ENCODE data around the gene PCIF1. TPM values are rescaled to one million over a fixed set of nuclear protein-coding genes. Genes with fewer than 3 reads are reported as not detected.
A peak's percentile ranks its signal among the peaks of the same experiment; 100 is the strongest.

Gene PCIF1
- total RNA-seq, 1 donor from 2014 or later = 9.5 TPM

DNA sequence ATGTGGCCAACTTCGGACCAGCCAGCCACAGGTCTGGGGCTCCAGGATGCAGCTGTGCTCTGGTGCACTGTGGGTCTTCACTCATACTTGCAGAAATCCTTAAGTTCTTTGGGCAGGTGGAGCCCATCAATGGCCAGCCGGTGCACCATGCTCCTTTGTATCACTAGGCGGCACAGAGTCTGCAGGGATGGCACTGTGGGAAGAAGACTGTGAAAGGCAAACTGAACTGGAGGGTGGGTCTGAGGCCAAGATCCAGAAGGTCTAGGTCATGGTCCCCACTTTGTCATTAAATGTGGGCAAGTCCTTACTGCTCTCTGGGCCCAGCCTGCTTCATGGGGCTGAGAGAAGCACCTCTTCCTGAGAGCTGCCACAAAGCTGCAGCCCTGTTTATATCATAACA is 45.8 kb upstream of the PCIF1 start:
- H3K9me3 Mint-ChIP-seq = no peaks in the 10 kb centered on the region
- Histone ChIP-seq H3K4me1 (peaks cover 10% of the 10 kb centered on the region), H3F3A (ENCODE audit: low read depth) (peaks cover 4% of the 10 kb centered on the region), H3K27me3 (peaks cover 9% of the 10 kb centered on the region), H3K9ac (no peak overlapping the region), H3K27ac (no peak overlapping the region), H3K4me2 (no peak overlapping the region), H3K79me2 (ENCODE audit: low read depth) (no peaks in the 10 kb centered on the region), H4K20me1 (ENCODE audit: low read depth) (no peaks in the 10 kb centered on the region), H3K4me3 (no peak overlapping the region), H3K9me3 (ENCODE audit: low read depth) (no peaks in the 10 kb centered on the region), H3K36me3 (no peaks in the 10 kb centered on the region), H2AFZ (replicated peaks) (no peak overlapping the region)
- H3K36me3 Mint-ChIP-seq = peaks cover 2% of the 10 kb centered on the region
- H3K27me3 Mint-ChIP-seq (ENCODE audit: insufficient read depth, low read depth) = peaks cover 2% of the 10 kb centered on the region
- peaks cover 26% of the 10 kb centered on the region for H3K4me1 Mint-ChIP-seq
- DNase-seq (ENCODE audit: low spot score) = no peak
- H3K4me3 Mint-ChIP-seq = no peak overlapping the region
- no peak overlapping the region for H3K27ac Mint-ChIP-seq
- TF ChIP-seq, protein P1, sequence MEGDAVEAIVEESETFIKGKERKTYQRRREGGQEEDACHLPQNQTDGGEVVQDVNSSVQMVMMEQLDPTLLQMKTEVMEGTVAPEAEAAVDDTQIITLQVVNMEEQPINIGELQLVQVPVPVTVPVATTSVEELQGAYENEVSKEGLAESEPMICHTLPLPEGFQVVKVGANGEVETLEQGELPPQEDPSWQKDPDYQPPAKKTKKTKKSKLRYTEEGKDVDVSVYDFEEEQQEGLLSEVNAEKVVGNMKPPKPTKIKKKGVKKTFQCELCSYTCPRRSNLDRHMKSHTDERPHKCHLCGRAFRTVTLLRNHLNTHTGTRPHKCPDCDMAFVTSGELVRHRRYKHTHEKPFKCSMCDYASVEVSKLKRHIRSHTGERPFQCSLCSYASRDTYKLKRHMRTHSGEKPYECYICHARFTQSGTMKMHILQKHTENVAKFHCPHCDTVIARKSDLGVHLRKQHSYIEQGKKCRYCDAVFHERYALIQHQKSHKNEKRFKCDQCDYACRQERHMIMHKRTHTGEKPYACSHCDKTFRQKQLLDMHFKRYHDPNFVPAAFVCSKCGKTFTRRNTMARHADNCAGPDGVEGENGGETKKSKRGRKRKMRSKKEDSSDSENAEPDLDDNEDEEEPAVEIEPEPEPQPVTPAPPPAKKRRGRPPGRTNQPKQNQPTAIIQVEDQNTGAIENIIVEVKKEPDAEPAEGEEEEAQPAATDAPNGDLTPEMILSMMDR (IDR thresholded peaks at IDR 0.05) = no peak
- no peak for TF ChIP-seq EZH2 (IDR thresholded peaks at IDR 0.05)
- no peak for TF ChIP-seq EZH2phosphoT487 (IDR thresholded peaks at IDR 0.05)

DNA sequence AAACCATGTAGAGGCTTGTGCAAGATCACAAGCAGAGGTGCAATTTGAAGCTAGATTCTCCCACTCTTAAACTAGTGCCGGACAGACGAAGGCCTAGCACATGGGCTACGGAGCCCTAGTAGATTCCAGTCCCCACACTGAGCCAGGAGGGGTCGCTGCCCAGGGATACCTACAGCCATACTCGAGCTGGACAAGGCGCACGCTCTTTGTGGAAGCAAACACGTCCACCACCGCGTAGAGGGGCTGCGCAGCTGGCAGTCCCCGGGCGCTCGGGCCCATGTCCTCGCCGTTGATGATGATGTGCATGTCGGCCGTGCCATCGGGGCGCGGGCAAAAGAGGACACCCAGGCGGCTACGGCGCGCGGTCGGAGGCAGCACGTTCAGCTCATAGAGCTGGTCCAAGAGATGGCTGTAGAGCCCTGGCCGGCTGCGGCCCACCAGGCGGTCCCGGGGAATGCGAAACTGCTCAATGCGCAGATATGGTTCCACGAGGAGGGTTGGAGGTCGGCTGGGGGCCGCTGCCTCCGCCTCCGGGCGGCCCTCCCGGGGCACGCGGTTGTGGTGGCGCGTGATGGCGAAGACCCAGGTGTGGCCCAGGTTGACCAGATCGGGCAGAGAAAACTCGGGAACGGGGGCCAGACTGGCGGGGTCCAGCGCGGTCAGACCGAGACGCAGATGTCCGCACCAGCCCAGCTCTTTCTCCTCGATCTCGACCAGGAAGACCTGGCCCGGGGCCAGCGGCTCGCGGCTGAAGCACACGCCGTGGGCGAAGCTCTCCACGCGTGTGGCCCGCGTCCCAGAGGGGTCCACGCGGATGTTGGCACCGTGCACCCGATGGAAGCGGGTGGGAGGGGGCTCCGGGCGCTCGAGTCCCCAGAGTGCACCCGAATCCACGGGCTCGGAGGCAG is 44.2 kb upstream of the PCIF1 start:
- H3K27ac Mint-ChIP-seq = no peak overlapping the region
- peaks cover 4% of the 10 kb centered on the region for H3F3A ChIP-seq (ENCODE audit: low read depth)
- peaks cover 4% of the 10 kb centered on the region for H3K36me3 Mint-ChIP-seq
- peaks cover 10% of the 10 kb centered on the region for H3K4me1 ChIP-seq
- no peaks in the 10 kb centered on the region for H3K79me2 ChIP-seq (ENCODE audit: low read depth)
- no peak overlapping the region for H3K27ac ChIP-seq
- TF ChIP-seq EZH2 (IDR thresholded peaks at IDR 0.05) (no peak), EZH2phosphoT487 (IDR thresholded peaks at IDR 0.05) (peak; percentile 35)
- TF ChIP-seq, protein P1 (IDR thresholded peaks at IDR 0.05) = peak; percentile 83
- peak overlapping the region; percentile 56 for H3K9ac ChIP-seq
- no peaks in the 10 kb centered on the region for H4K20me1 ChIP-seq (ENCODE audit: low read depth)
- H3K36me3 ChIP-seq = no peaks in the 10 kb centered on the region
- H3K27me3 ChIP-seq = peaks cover 9% of the 10 kb centered on the region
- DNase-seq (ENCODE audit: low spot score) = peak; percentile 92
- H3K4me2 ChIP-seq = peak overlapping the region; percentile 91
- H3K4me1 Mint-ChIP-seq = peaks cover 32% of the 10 kb centered on the region
- peak overlapping the region; percentile 88 for H3K4me3 ChIP-seq
- H3K4me3 Mint-ChIP-seq = peak overlapping the region; percentile 94
- H3K9me3 Mint-ChIP-seq = no peaks in the 10 kb centered on the region
- peaks cover 6% of the 10 kb centered on the region for H3K27me3 Mint-ChIP-seq (ENCODE audit: insufficient read depth, low read depth)
- H2AFZ ChIP-seq (replicated peaks) = peak overlapping the region; percentile 92
- no peaks in the 10 kb centered on the region for H3K9me3 ChIP-seq (ENCODE audit: low read depth)

DNA sequence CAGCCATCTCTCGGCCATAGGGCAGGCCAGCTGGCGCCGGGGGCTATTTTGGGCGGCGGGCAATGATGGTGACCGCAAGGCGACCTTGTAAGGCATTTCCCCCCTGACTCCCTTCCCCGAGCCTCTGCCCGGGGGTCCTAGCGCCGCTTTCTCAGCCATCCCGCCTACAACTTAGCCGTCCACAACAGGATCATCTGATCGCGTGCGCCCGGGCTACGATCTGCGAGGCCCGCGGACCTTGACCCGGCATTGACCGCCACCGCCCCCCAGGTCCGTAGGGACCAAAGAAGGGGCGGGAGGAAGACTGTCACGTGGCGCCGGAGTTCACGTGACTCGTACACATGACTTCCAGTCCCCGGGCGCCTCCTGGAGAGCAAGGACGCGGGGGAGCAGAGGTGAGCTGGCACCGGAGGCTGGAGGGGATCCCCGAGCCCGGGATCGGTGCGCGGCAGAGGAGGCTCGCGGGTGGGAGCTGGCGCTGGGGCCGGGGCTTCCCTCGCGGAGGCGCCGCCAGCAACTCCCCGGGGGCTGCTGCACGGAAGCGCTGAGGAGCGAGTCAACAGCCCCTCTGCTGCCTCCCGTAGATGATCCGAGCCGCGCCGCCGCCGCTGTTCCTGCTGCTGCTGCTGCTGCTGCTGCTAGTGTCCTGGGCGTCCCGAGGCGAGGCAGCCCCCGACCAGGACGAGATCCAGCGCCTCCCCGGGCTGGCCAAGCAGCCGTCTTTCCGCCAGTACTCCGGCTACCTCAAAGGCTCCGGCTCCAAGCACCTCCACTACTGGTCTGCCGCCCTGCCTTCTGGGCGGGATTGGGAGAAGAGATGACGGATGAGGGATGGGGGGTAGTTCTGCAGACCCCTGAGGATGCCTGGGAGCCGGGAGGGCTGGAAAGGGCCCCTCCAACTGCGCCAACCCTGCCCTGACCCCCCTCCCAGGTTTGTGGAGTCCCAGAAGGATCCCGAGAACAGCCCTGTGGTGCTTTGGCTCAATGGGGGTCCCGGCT is 43.2 kb upstream of the PCIF1 start, which contains the start of the genes CTSA and NEURL2:
Gene CTSA (plus strand): TSS at position 351 of the 999 bp plus-strand sequence. CDS start 234 bp downstream, at position 585.
Gene NEURL2 (minus strand): TSS at position 224 of the 999 bp plus-strand sequence. CDS start 217 bp downstream, at position 7.
- peak within 1 kb of the TSS; percentile 88 for H3K4me3 ChIP-seq
- Mint-ChIP-seq H3K9me3 (no peaks in the 10 kb centered on the region), H3K4me3 (peak within 1 kb of the TSS; percentile 94), H3K27me3 (ENCODE audit: insufficient read depth, low read depth) (peaks cover 6% of the 10 kb centered on the region), H3K36me3 (peaks cover 4% of the 10 kb centered on the region), H3K4me1 (peaks cover 32% of the 10 kb centered on the region), H3K27ac (peak within 1 kb of the TSS; percentile 66)
- H2AFZ ChIP-seq (replicated peaks) = peak within 1 kb of the TSS; percentile 92
- H3K36me3 ChIP-seq = no peaks in the 10 kb centered on the region
- peaks cover 9% of the 10 kb centered on the region for H3K27me3 ChIP-seq
- peak within 1 kb of the TSS; percentile 56 for H3K9ac ChIP-seq
- peak; percentile 87 for DNase-seq (ENCODE audit: low spot score)
- TF ChIP-seq EZH2phosphoT487 (IDR thresholded peaks at IDR 0.05) (no peak), EZH2 (IDR thresholded peaks at IDR 0.05) (no peak)
- TF ChIP-seq, protein P1 (IDR thresholded peaks at IDR 0.05) = no peak
- peaks cover 4% of the 10 kb centered on the region for H3F3A ChIP-seq (ENCODE audit: low read depth)
- peak within 1 kb of the TSS; percentile 91 for H3K4me2 ChIP-seq
- H3K9me3 ChIP-seq (ENCODE audit: low read depth) = no peaks in the 10 kb centered on the region
- no peaks in the 10 kb centered on the region for H4K20me1 ChIP-seq (ENCODE audit: low read depth)
- no peak within 1 kb of the TSS for H3K27ac ChIP-seq
- H3K79me2 ChIP-seq (ENCODE audit: low read depth) = no peaks in the 10 kb centered on the region
- peaks cover 10% of the 10 kb centered on the region for H3K4me1 ChIP-seq
